Choroid plexus epithelial cell (primary cell): Measurements from ENCODE around the gene PCA3.

Experiments
- DNase-seq: peaks from one replicate; pipeline ENCODE4 v3.0.0-alpha.2; 2010; ENCODE audit warnings: low read depth
- H3K4me3 ChIP-seq: 2 replicates; pipeline ENCODE4 v1.5.1; 2011; ENCODE audit warnings: low read depth, mild to moderate bottlenecking, control low read depth, low read length, moderate library complexity
- CTCF ChIP-seq: conservative IDR thresholded peaks from 2 replicates; pipeline ENCODE4 v1.5.1; 2011; ENCODE audit warnings: low read depth, mild to moderate bottlenecking, control low read depth, inconsistent platforms, low read length, moderate library complexity

The PCA3 gene

DNA sequence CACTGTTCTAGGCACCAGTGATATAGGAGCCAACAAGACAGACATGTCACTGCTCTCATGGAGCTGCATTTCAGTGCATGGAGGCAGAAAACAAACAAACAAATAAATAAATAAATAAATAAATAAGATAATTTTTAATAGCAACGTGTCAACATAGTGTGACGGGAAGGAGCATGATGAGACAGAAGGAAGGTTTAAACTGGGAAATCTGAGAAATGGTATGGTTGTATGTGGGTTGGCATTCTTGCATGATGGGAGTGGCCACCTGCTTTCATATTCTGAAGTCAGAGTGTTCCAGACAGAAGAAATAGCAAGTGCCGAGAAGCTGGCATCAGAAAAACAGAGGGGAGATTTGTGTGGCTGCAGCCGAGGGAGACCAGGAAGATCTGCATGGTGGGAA, at the start of gene PCA3:
PCA3 (plus strand) TSS at position 301 of the 400 bp plus-strand sequence.
- no peak within 1 kb of the TSS for H3K4me3 ChIP-seq
- DNase-seq = no peak
- no peak for TF ChIP-seq CTCF

GRCh38 chr9:76716085-76716672, 48.1 kb upstream of the PCA3 start:
- TF ChIP-seq CTCF = no peak
- H3K4me3 ChIP-seq = no peak overlapping the region
- DNase-seq = no peak

DNA sequence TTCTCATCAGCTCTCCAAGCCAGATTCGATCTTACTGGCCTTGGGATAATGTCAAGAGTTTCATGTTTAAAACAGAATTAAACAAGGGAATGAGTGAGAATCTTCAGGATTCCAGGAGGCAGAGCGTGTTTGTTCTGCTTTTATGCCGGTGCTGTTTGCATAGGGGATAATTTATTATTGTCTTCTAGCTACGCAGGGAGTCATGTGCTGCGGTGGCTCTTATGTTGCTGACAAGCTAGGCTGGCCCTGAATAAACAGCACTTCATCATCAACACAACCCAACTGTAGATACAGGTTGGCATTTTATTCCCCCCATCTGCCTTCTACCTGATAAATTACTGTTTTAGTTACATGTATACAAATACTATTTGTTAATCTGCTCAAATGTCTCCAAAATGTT, 47.1 kb upstream of the PCA3 start:
- no peak for DNase-seq
- H3K4me3 ChIP-seq = no peak overlapping the region
- TF ChIP-seq CTCF = no peak

- no peak for TF ChIP-seq CTCF
- no peak overlapping the region for H3K4me3 ChIP-seq
- DNase-seq = no peak
Measured at GRCh38 chr9:76717613-76718012, 46.6 kb upstream of the PCA3 start.

- peak; percentile 2 for TF ChIP-seq CTCF
- no peak for DNase-seq
- no peak overlapping the region for H3K4me3 ChIP-seq
Measured at GRCh38 chr9:76718166-76718565, 46.1 kb upstream of the PCA3 start.

DNA sequence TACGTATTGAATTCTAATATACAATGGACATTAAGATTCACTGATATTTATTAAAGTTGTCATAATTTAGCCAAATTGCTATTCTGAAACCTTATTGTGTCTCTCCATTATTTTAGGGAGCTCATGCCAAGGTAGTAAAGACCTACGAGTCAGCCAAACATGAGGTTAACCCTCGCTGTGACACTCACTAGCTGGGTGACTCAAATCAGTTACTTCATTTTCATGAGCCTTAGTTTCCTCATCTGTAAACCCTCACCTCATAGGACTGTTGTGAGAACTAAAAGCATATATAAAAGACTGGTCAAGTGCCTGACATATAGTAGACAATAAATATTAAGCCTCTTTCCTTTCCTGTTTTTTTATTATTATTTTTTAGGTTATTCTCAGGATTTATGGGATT, 44.0 kb upstream of the PCA3 start:
- H3K4me3 ChIP-seq = no peak overlapping the region
- no peak for DNase-seq
- TF ChIP-seq CTCF = no peak

DNA sequence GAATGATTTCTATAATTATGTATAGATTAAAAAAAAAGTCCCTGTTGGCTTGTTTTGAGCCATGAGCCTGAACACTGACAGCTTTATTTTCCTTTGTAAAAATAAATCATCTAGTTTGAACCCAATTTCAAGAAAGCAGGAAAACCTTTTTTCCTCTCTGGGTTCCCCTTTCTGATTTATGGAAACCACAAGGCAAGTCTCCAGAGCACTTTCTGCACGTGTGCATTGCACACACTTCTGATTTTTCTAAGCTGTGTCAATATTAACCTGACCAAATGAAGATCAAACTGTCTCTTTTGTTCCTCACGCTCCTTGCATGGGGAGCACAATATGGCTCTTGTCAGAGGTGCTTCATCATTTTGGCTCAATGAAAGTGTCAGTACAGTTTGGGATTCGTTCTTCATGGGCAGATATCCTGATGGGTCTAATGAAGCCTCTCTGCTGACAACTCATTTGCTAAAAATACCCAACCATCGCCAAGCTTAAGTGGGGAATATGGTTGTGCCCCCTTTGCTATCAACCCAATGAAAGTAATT, 39.2 kb upstream of the PCA3 start:
- no peak for DNase-seq
- H3K4me3 ChIP-seq = no peak overlapping the region
- no peak for TF ChIP-seq CTCF
